Stimulated activated CD8-positive, alpha-beta memory T cell treated with anti-CD3 and anti-CD28 coated beads, Interleukin-12 subunit alpha, Interleukin-12 subunit beta, amount 100 ng/mL, for 4 hours (primary cell): ENCODE results near the gene GRIP2.

Experiments used
- DNase-seq: peaks from one replicate; pipeline ENCODE4 v3.0.0-alpha.2; 2020; ENCODE audit warnings: low read depth

GRIP2 gene

DNA sequence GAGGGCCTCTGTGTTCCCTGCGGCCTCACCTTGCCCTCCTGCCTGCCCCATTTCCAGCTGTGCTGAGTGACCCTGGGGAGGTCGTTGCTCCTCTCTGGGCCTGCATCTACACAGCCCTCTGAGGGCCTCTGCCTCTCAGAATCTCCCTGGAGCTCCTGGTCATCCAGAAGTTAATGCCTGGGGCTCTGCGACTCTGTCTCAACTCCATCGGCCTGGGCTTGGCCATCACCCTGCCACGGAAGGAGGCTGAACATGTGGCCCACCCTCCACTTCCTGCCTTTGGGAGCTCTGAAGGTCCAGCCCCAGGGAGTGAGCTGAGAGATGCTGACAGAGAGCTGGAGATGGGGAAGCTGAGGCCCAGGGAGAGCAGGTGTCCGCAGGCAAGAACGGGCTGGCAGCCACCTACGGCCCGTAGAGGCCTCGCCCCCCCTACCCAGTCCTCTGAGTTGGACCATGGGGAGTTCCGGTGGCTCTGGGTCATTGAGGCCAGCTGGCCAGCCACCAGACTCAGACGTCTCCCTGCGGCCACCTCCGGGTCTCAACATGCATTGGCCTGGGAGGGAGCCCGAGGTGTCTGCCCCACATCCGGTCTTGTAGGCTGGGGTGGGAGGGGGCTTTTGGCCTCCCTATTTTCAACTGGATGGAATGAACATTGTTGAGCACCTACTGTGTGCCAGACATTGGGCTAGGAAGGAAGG lies 34.2 kb downstream of the GRIP2 start:
- no peak for DNase-seq

GRCh38 chr3:14505001-14505802 lies 34.9 kb downstream of the GRIP2 start:
- no peak for DNase-seq

GRCh38 chr3:14503706-14504065 lies 36.5 kb downstream of the GRIP2 start:
- no peak for DNase-seq

- DNase-seq, result no peak
Observed at GRCh38 chr3:14503033-14503705, 37.0 kb downstream of the GRIP2 start.

GRCh38 chr3:14502472-14502871 lies 37.7 kb downstream of the GRIP2 start:
- DNase-seq, result no peak

- no peak for DNase-seq
Observed at GRCh38 chr3:14497321-14497720, 42.8 kb downstream of the GRIP2 start.

- no peak for DNase-seq
Observed at GRCh38 chr3:14496351-14496750, 43.8 kb downstream of the GRIP2 start.

- DNase-seq, result no peak
Observed at GRCh38 chr3:14494973-14495300, 45.2 kb downstream of the GRIP2 start.

DNA sequence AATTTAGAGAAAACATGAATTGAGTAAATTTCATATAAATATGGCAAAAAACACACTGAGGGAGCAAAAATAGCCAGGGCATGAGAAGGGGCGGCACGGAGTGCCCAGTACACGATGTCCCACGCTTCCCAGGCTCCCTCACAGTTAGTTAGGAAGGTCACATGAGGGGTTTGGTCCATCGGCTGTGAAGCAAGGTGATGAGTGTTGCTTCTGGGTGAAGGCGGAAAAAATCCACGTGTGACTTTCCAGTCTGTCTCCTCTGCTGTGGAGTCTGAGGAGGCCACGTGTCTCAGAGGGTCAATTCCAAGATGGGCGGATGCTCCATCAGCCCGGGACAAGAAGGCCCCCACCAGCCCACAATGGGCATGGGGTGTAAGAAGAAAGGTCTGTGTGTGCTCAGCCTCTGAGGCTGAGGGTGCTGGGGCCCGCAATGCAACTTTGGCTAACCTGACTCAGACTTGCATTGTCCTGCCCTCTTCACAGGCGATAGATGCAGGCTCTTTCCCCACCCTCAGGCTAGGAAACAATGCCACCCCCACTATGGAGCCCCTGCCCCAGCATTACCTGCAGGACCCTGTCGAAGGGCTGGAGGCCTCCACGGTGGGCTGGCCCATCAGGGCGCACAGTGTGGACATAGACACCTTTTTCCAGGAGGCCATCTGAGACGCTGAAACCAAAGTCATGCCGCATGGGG lies 45.7 kb downstream of the GRIP2 start:
- DNase-seq, result no peak

- DNase-seq, result no peak
Observed at GRCh38 chr3:14492948-14493881, 46.9 kb downstream of the GRIP2 start.

GRCh38 chr3:14491396-14492190 lies 48.5 kb downstream of the GRIP2 start:
- DNase-seq, result no peak

DNA sequence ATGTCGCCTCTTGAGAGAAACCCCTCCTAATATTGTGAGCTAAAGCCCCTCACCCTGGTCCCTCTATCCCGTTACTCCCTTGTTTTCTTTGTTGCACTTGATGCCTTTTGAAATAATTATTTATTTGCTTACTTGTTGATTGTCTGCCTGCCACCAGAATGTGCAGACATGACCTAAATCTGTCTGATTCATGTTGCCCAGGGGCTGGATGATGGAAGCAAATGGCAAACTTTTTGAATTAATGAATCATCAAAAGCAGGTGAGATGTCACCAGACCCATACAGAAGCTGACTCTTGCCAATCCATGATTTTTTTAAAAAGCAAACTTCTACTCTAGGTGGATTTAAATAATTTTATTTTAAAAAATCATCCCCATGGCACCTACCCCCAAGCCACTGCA lies 49.3 kb downstream of the GRIP2 start:
- no peak for DNase-seq

- DNase-seq, result no peak
Observed at GRCh38 chr3:14490255-14490654, 49.9 kb downstream of the GRIP2 start.

DNA sequence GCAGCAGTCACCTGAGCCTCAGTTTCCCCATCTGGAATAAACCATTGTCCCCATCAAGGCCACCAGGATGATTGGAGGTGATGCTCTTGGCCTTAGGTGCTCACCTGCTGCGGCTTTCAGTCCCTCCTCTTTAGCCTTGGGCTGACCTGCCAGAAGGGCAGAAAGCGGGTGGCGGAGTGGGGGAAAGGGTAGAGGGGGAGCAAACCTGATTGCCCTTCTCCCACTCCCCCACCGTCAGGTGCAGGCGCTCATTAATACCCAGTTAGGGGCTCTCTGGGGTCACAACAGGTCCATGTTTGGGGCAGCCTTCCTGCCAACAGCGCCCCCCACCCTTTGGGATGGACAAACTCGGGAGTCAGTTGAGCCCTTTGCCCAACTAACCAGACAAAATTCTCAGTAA lies 50.5 kb downstream of the GRIP2 start:
- DNase-seq, result no peak

GRCh38 chr3:14488286-14489041 lies 51.7 kb downstream of the GRIP2 start:
- DNase-seq, result no peak

- DNase-seq, result no peak
Observed at GRCh38 chr3:14487821-14488220, 52.3 kb downstream of the GRIP2 start.

- no peak for DNase-seq
Observed at GRCh38 chr3:14487086-14487485, 53.1 kb downstream of the GRIP2 start.

DNA sequence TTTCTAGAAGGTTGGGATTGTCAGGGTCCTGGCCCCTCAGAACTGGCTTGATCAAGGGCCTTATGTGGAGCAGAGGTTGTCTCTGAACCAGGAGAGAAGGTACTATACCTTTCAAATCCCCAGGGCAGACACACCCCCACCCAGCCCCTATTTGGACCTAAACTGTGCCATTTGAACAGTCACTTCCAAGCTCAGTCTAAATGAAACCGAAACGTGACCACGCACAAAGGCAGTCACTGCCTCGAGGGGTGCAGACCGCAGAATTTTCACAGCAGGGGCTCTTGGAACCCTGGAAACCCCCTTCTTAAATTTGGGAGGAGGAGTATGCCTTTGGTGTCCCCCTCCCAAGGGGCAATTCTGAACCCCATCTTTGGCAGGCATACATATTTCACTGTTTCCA lies 53.7 kb downstream of the GRIP2 start:
- no peak for DNase-seq

- no peak for DNase-seq
Observed at GRCh38 chr3:14485981-14486380, 54.2 kb downstream of the GRIP2 start.

DNA sequence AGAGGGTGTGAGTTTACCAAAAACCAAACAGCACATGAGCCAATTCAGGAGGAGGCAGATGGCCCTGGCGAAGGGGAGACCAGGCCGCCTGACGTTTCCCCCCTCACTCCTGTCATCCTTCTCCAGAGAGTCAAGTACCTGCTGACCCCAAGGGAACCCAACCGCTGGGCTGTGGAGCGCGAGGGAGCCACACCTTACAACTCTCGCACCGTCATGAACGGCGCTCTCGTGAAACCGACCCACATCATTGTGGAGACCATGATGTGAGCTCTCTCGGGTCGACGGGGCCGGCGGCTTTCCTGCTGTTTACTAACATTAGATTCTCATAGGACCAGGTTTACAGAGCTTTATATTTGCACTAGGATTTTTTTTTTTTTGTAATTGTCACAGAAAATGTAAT lies 55.4 kb downstream of the GRIP2 start:
- no peak for DNase-seq
